HG03558 (cell line): Measurements from ENCODE around the gene GH2.
"Not testable (repeated sequence)": the region's sequence is repeated elsewhere in the genome, so short reads cannot be mapped to it uniquely, and the experiment has no call there.

Experiments
- ATAC-seq: cut with Tn5 transposase; IDR thresholded peaks from one replicate; pipeline ENCODE4 v1.9.1; 2021; ENCODE audit warnings: moderate number of reproducible peaks; ENCODE audit not compliant: unreplicated experiment; ENCODE audit errors: extremely low read depth

GH2 gene

GRCh38 chr17:63881935-63882601 lies at the start of gene GH2:
Gene GH2, minus strand, starts transcription at chr17:63881944. Its CDS starts 143 bp downstream, at chr17:63881801.
- ATAC-seq: no peak

GRCh38 chr17:63930951-63931575 lies 49.3 kb upstream of the GH2 start:
- no peak for ATAC-seq

GRCh38 chr17:63929860-63930766 lies 48.4 kb upstream of the GH2 start:
- no peak for ATAC-seq

GRCh38 chr17:63928966-63929695 lies 47.4 kb upstream of the GH2 start:
- ATAC-seq: no peak

- no peak for ATAC-seq
Observed at GRCh38 chr17:63928172-63928666, 46.5 kb upstream of the GH2 start.

GRCh38 chr17:63927464-63928171 lies 45.9 kb upstream of the GH2 start:
- ATAC-seq: no peak

- no peak for ATAC-seq
Observed at GRCh38 chr17:63926164-63926563, 44.4 kb upstream of the GH2 start.

GRCh38 chr17:63925615-63926014 lies 43.9 kb upstream of the GH2 start:
- no peak for ATAC-seq

GRCh38 chr17:63922402-63922801 lies 40.7 kb upstream of the GH2 start:
- not testable (repeated sequence) for ATAC-seq

GRCh38 chr17:63920779-63921178 lies 39.0 kb upstream of the GH2 start:
- ATAC-seq: not testable (repeated sequence)

GRCh38 chr17:63920050-63920449 lies 38.3 kb upstream of the GH2 start:
- not testable (repeated sequence) for ATAC-seq

GRCh38 chr17:63919311-63919723 lies 37.6 kb upstream of the GH2 start:
- no peak for ATAC-seq

- ATAC-seq: not testable (repeated sequence)
Observed at GRCh38 chr17:63918789-63919305, 37.1 kb upstream of the GH2 start, which contains the start of gene GH1. Gene GH1, minus strand, starts transcription at chr17:63918839. Its CDS starts 63 bp downstream, at chr17:63918776.

- no peak for ATAC-seq
Observed at GRCh38 chr17:63918305-63918704, 36.6 kb upstream of the GH2 start.

GRCh38 chr17:63917646-63918045 lies 35.9 kb upstream of the GH2 start:
- no peak for ATAC-seq

- not testable (repeated sequence) for ATAC-seq
Observed at GRCh38 chr17:63917206-63917605, 35.5 kb upstream of the GH2 start.

GRCh38 chr17:63916566-63917185 lies 34.9 kb upstream of the GH2 start:
- ATAC-seq: no peak

GRCh38 chr17:63915753-63916152 lies 34.0 kb upstream of the GH2 start:
- not testable (repeated sequence) for ATAC-seq

GRCh38 chr17:63914471-63914870 lies 32.7 kb upstream of the GH2 start:
- ATAC-seq: no peak
